ENCODE results near the gene CDKN1B.

CDKN1B gene

GRCh38 chr12:12734561-12735071, 17.4 kb downstream of the CDKN1B start:
- POLR2A ChIA-PET, result interaction anchor here (1.8 to 4.1 kb wide), 2 partner anchors 10 to 13 kb away, joined by 4 to 52 read pairs; no protein-coding TSS in a partner anchor
- CTCF ChIA-PET, result interaction anchor here (0.6 to 1.2 kb wide), 7 partner anchors 16 to 358 kb away, joined by 3 to 6 read pairs (median 4); no protein-coding TSS in a partner anchor
- Histone ChIP-seq H3K9me3 (ENCODE audit: control insufficient read depth, insufficient read depth, low read depth, low read length) (no peaks in the 10 kb centered on the region), H3K36me3 (ENCODE audit: control insufficient read depth in 2 of 2, insufficient read depth in 1 of 2, low read length in 2 of 2) (no peaks in the 10 kb centered on the region; a peak in 1 of 3 replicates), H3K4me3 (ENCODE audit: low read depth, low read length) (no peak overlapping the region), H3K27ac (ENCODE audit: extremely low read depth, low read depth, low read length) (peak overlapping the region; percentile 12; the same call in 1 of the 2 replicates), H3K4me1 (ENCODE audit: control insufficient read depth, insufficient read depth, low read length) (peaks cover 35% of the 10 kb centered on the region)
- TF ChIP-seq ZBTB26 (tag by site-specific recombination; optimal IDR thresholded peaks at IDR 0.05), result no peak
- no peak for TF ChIP-seq KLF9 (tag by site-specific recombination; IDR thresholded peaks at IDR 0.05; ENCODE audit: low read depth)
- peak; percentile 46; the same call in 1 of the 2 replicates for TF ChIP-seq ZBTB17 (tag by site-specific recombination; IDR thresholded peaks at IDR 0.05)
- TF ChIP-seq ZNF513 (tag by site-specific recombination; IDR thresholded peaks at IDR 0.05), result no peak
- TF ChIP-seq ZNF555 (tag by site-specific recombination; conservative IDR thresholded peaks at IDR 0.05), result no peak

DNA sequence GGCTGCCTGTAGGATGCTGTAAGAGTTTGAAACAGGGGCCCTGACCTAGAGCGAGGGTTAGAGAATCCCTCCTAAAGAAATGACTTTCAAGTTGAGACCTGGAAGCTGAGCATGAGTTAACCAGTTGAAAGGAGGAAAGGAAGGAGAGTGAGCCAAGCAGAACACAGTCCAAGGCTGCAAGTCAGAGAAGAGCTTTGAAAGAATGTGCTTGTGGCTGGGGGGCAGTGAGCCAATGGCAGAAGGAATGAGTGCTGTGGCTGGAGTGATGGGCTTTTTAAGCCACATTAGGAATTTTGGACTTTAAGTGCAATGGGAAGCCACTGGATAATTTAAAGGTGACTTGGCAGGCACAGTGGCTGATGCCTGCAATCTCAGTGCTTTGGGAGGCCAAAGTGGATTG, 18.1 kb downstream of the CDKN1B start:
- no peak for TF ChIP-seq ZNF174 (tag by site-specific recombination; IDR thresholded peaks at IDR 0.05)
- 0 out of 2 replicates have a peak, but pooled peaks have one; percentile 49 for TF ChIP-seq ZNF24 (tag by site-specific recombination; IDR thresholded peaks at IDR 0.05)
- H3K9me3 ChIP-seq (ENCODE audit: control insufficient read depth, insufficient read depth, low read depth, low read length), result no peaks in the 10 kb centered on the region
- H3K4me3 ChIP-seq (ENCODE audit: low read depth, low read length), result no peak overlapping the region
- peaks cover 35% of the 10 kb centered on the region for H3K4me1 ChIP-seq (ENCODE audit: control insufficient read depth, insufficient read depth, low read length)
- ChIA-PET CTCF (interaction anchor here (0.6 to 3.0 kb wide), 4 partner anchors 12 to 203 kb away, joined by 3 to 36 read pairs (median 4); no protein-coding TSS in a partner anchor), POLR2A (interaction anchor here (1.8 to 4.1 kb wide), 2 partner anchors 11 to 14 kb away, joined by 4 to 52 read pairs; no protein-coding TSS in a partner anchor)
- H3K27ac ChIP-seq (ENCODE audit: extremely low read depth, low read depth, low read length), result peak overlapping the region; percentile 12; the same call in 1 of the 2 replicates
- no peaks in the 10 kb centered on the region; a peak in 1 of 3 replicates for H3K36me3 ChIP-seq (ENCODE audit: control insufficient read depth in 2 of 2, insufficient read depth in 1 of 2, low read length in 2 of 2)

GRCh38 chr12:12736759-12737676, 19.9 kb downstream of the CDKN1B start:
- Histone ChIP-seq H3K36me3 (ENCODE audit: control insufficient read depth in 2 of 2, insufficient read depth in 1 of 2, low read length in 2 of 2) (no peaks in the 10 kb centered on the region; a peak in 1 of 3 replicates), H3K4me3 (ENCODE audit: low read depth, low read length) (no peak overlapping the region), H3K9me3 (ENCODE audit: control insufficient read depth, insufficient read depth, low read depth, low read length) (no peaks in the 10 kb centered on the region), H3K27ac (ENCODE audit: extremely low read depth, low read depth, low read length) (peak overlapping the region; percentile 53), H3K4me1 (ENCODE audit: control insufficient read depth, insufficient read depth, low read length) (peaks cover 32% of the 10 kb centered on the region)
- POLR2A ChIA-PET, result interaction anchor here (0.5 to 4.1 kb wide), 8 partner anchors 12 to 302 kb away, joined by 3 to 52 read pairs (median 3); no protein-coding TSS in a partner anchor
- CTCF ChIA-PET, result interaction anchor here (0.5 to 3.0 kb wide), 59 partner anchors 10 to 1157 kb away, joined by 3 to 51 read pairs (median 4); partner anchors contain the start of genes CDKN1B, FAM234B and GPRC5A
- no peak for TF ChIP-seq HOXD13 (CRISPR knock-in tag; IDR thresholded peaks at IDR 0.05; ENCODE audit: borderline replicate concordance)
- TF ChIP-seq ZNF426 (tag by site-specific recombination; IDR thresholded peaks at IDR 0.05), result no peak
- TF ChIP-seq, protein P1, sequence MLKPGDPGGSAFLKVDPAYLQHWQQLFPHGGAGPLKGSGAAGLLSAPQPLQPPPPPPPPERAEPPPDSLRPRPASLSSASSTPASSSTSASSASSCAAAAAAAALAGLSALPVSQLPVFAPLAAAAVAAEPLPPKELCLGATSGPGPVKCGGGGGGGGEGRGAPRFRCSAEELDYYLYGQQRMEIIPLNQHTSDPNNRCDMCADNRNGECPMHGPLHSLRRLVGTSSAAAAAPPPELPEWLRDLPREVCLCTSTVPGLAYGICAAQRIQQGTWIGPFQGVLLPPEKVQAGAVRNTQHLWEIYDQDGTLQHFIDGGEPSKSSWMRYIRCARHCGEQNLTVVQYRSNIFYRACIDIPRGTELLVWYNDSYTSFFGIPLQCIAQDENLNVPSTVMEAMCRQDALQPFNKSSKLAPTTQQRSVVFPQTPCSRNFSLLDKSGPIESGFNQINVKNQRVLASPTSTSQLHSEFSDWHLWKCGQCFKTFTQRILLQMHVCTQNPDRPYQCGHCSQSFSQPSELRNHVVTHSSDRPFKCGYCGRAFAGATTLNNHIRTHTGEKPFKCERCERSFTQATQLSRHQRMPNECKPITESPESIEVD (tag by site-specific recombination; IDR thresholded peaks at IDR 0.05), result no peak
- TF ChIP-seq ZNF677 (tag by site-specific recombination; IDR thresholded peaks at IDR 0.05), result no peak
- TF ChIP-seq KLF1 (tag by site-specific recombination; IDR thresholded peaks at IDR 0.05), result no peak
- TF ChIP-seq ZNF596 (tag by site-specific recombination; IDR thresholded peaks at IDR 0.05), result no peak
- TF ChIP-seq HOXC10 (CRISPR knock-in tag; IDR thresholded peaks at IDR 0.05), result no peak
- TF ChIP-seq, protein P2, sequence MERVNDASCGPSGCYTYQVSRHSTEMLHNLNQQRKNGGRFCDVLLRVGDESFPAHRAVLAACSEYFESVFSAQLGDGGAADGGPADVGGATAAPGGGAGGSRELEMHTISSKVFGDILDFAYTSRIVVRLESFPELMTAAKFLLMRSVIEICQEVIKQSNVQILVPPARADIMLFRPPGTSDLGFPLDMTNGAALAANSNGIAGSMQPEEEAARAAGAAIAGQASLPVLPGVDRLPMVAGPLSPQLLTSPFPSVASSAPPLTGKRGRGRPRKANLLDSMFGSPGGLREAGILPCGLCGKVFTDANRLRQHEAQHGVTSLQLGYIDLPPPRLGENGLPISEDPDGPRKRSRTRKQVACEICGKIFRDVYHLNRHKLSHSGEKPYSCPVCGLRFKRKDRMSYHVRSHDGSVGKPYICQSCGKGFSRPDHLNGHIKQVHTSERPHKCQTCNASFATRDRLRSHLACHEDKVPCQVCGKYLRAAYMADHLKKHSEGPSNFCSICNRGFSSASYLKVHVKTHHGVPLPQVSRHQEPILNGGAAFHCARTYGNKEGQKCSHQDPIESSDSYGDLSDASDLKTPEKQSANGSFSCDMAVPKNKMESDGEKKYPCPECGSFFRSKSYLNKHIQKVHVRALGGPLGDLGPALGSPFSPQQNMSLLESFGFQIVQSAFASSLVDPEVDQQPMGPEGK (tag by site-specific recombination; IDR thresholded peaks at IDR 0.05), result no peak
- no peak for TF ChIP-seq ZNF558 (tag by site-specific recombination; IDR thresholded peaks at IDR 0.05)
- TF ChIP-seq ZNF510 (tag by site-specific recombination; IDR thresholded peaks at IDR 0.05; ENCODE audit: insufficient replicate concordance), result no peak
- TF ChIP-seq, protein P3, sequence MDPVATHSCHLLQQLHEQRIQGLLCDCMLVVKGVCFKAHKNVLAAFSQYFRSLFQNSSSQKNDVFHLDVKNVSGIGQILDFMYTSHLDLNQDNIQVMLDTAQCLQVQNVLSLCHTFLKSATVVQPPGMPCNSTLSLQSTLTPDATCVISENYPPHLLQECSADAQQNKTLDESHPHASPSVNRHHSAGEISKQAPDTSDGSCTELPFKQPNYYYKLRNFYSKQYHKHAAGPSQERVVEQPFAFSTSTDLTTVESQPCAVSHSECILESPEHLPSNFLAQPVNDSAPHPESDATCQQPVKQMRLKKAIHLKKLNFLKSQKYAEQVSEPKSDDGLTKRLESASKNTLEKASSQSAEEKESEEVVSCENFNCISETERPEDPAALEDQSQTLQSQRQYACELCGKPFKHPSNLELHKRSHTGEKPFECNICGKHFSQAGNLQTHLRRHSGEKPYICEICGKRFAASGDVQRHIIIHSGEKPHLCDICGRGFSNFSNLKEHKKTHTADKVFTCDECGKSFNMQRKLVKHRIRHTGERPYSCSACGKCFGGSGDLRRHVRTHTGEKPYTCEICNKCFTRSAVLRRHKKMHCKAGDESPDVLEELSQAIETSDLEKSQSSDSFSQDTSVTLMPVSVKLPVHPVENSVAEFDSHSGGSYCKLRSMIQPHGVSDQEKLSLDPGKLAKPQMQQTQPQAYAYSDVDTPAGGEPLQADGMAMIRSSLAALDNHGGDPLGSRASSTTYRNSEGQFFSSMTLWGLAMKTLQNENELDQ (tag by site-specific recombination; IDR thresholded peaks at IDR 0.05; ENCODE audit: low read depth), result no peak

Data from HEK293 (cell line).